Measurements from ENCODE around the gene TPX2. TPM values are rescaled to one million over a fixed set of nuclear protein-coding genes. Genes with fewer than 3 reads are reported as not detected.

TPX2 gene
- polyA plus RNA-seq, 6 donors from 2014 or later = 0.08 to 0.44 (median 0.18) TPM; not detected in 1

DNA sequence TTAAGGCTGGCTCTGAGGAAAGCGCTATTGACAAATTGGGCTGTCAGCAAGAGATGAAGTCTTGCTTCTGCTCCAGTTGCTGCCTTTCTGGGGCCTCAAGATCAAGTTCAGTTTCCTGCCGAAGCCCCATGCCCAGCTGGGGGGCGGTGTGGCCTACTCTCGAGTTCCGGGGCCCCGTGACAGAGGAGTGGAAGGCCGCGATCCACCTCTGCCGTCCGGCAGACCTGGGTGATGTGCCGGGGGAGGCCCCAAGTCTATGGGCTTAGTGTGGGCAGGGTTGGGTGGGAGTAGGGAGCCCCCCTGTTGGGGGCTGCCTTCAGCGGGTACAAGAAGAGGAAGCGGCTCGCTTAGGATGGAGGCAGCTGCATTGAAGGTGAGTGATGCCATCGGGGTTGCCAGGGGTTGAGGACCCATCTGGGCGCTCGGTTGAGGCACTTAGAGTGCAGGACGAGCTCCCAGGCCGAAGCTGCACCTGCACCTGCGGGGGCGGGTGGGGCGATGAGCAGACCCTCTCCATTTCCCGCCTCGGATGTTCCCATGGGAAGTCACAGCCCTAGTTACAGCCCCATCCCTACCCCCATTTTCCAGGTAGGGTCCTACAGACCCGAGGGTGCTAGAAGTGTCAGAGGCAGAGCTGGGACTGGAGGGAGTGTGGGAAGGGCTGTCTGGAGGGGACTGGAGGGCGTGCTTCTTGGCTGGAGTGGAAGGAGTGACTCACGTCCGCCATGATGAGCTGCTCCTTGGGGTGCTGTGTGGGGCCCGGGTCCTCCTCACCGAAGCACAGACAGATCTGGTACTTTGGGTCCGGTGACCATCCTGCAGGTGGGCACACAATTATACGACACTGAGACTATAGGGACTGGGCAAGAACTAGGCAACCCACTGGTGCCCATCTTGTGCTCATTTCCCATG, 109.3 kb downstream of the TPX2 start:
- no peaks in the 10 kb centered on the region for H3K36me3 Mint-ChIP-seq
- peaks cover 18 to 31% (median 28%) of the 10 kb centered on the region in 3 donors for H3K27me3 Mint-ChIP-seq
- DNase-seq (no peak), ATAC-seq (ENCODE audit: low read depth in 2 of 2) (no peak)
- peaks cover 0 to 3% (median under 1%) of the 10 kb centered on the region in 3 donors for H3K4me1 Mint-ChIP-seq
- no peaks in the 10 kb centered on the region for H3K9me3 Mint-ChIP-seq
- no peak overlapping the region for H3K27ac Mint-ChIP-seq
- H3K4me3 Mint-ChIP-seq = no peak overlapping the region

DNA sequence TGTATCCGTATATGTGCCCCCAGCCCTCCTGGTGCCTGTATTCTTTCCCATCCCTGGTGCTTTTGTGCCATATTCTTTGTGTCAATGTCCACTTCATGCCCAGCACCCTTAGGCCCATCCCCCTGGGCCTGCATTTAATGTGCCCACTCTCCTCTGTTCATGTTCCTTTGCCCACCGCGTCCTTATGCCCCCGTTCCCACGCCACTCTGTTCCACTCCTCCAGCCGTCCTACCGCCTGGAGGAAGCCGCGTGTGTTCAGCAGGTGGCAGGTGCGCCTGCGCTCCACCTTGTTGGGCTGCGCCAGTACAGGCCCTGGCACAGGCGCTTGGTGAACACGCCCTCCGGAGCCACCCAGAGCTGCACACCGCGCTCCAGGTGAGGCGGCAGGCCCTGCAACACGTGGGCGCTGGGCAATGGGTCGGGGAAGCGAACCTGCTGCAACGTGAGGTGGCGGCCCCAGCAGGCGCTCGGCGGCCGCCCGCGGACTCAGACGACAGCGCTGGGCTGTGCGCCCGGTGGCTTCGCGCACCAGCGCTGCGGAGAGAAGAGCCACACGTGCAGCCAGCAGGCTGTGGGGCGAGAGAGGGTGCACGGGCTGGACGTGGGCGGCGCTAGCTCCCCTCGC, 110.3 kb downstream of the TPX2 start:
- no peak for ATAC-seq (ENCODE audit: low read depth in 2 of 2)
- no peaks in the 10 kb centered on the region for H3K9me3 Mint-ChIP-seq
- H3K27ac Mint-ChIP-seq = no peak overlapping the region
- no peak for DNase-seq
- H3K4me1 Mint-ChIP-seq = no peaks in the 10 kb centered on the region
- peaks cover 18 to 31% (median 28%) of the 10 kb centered on the region in 3 donors for H3K27me3 Mint-ChIP-seq
- H3K4me3 Mint-ChIP-seq = peak overlapping the region in 1 of 8 donors; percentile 50
- H3K36me3 Mint-ChIP-seq = no peaks in the 10 kb centered on the region

Other genes with a start within 250 kb of the TPX2 start
- 100 to 1,000 TPM in 2 of 6 donors, 10 to 100 TPM in 4; 71.9 to 118 (median 88.0) TPM for gene HM13, start 224.8 kb upstream of the TPX2 start, polyA plus RNA-seq (ENCODE audit: low read depth in 6 of 6)
- gene ID1, start 134.0 kb upstream of the TPX2 start, polyA plus RNA-seq (ENCODE audit: low read depth in 6 of 6) = 1 to 10 TPM in 2 of 6 donors, under 1 TPM in 2, not detected in 2; 0.86 to 2.0 (median 1.1) TPM
- gene COX4I2, start 101.4 kb upstream of the TPX2 start, polyA plus RNA-seq (ENCODE audit: low read depth in 6 of 6) = 1 to 10 TPM in 3 of 6 donors, under 1 TPM in 1, not detected in 2; 0.64 to 2.8 (median 1.4) TPM
- gene BCL2L1, start 16.4 kb upstream of the TPX2 start, polyA plus RNA-seq (ENCODE audit: low read depth in 6 of 6) = 10 to 100 TPM in 1 of 6 donors, 1 to 10 TPM in 5; 6.2 to 13.0 (median 8.9) TPM
- gene MYLK2, start 80.1 kb downstream of the TPX2 start, polyA plus RNA-seq (ENCODE audit: low read depth in 6 of 6) = not detected
- not detected for gene FOXS1, start 106.3 kb downstream of the TPX2 start, polyA plus RNA-seq (ENCODE audit: low read depth in 6 of 6)
- gene DUSP15, start 131.2 kb downstream of the TPX2 start, polyA plus RNA-seq (ENCODE audit: low read depth in 6 of 6) = 1 to 10 TPM in 1 of 6 donors, not detected in 5; 1.7 TPM
- under 1 TPM in 3 of 6 donors, not detected in 3; 0.09 to 0.43 (median 0.21) TPM for gene TTLL9, start 131.3 kb downstream of the TPX2 start, polyA plus RNA-seq (ENCODE audit: low read depth in 6 of 6)
- 10 to 100 TPM; 16.3 to 27.4 (median 20.8) TPM for gene PDRG1, start 212.8 kb downstream of the TPX2 start, polyA plus RNA-seq (ENCODE audit: low read depth in 6 of 6)
- gene XKR7, start 228.9 kb downstream of the TPX2 start, polyA plus RNA-seq (ENCODE audit: low read depth in 6 of 6) = under 1 TPM in 1 of 6 donors, not detected in 5; 0.03 TPM